Skeletal muscle cell (primary cell): ENCODE data around the gene ERFE.
A peak's percentile ranks its signal among the peaks of the same experiment; 100 is the strongest.

Experiments used
- DNase-seq: peaks from one replicate; pipeline ENCODE4 v3.0.0-alpha.2; 2010; ENCODE audit warnings: low read depth
- H3K4me3 ChIP-seq: 2 replicates; pipeline ENCODE4 v1.5.1; 2011; ENCODE audit warnings: low read depth, mild to moderate bottlenecking, control low read depth, low read length, moderate library complexity

ERFE gene

DNA sequence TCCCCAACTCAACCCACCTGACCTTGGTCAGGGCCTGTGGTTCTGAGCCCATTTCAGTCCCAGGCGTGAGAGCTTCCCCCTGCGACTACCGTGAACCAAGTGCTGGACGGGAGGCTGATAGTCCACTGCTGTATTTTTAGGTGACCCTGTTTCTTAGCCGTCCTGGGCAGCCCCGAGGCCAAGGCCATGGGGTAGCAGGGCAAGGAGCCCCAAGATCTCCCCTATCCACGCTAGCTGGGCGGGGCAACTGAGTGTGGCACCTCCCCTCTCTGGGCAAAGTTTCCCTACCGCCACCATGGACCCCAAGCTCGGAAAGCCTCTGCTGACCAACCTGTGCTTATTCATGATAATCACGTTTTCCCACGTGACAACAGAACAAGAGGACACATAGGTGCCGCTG is 20.9 kb upstream of the ERFE start:
- no peak overlapping the region for H3K4me3 ChIP-seq
- DNase-seq: no peak

DNA sequence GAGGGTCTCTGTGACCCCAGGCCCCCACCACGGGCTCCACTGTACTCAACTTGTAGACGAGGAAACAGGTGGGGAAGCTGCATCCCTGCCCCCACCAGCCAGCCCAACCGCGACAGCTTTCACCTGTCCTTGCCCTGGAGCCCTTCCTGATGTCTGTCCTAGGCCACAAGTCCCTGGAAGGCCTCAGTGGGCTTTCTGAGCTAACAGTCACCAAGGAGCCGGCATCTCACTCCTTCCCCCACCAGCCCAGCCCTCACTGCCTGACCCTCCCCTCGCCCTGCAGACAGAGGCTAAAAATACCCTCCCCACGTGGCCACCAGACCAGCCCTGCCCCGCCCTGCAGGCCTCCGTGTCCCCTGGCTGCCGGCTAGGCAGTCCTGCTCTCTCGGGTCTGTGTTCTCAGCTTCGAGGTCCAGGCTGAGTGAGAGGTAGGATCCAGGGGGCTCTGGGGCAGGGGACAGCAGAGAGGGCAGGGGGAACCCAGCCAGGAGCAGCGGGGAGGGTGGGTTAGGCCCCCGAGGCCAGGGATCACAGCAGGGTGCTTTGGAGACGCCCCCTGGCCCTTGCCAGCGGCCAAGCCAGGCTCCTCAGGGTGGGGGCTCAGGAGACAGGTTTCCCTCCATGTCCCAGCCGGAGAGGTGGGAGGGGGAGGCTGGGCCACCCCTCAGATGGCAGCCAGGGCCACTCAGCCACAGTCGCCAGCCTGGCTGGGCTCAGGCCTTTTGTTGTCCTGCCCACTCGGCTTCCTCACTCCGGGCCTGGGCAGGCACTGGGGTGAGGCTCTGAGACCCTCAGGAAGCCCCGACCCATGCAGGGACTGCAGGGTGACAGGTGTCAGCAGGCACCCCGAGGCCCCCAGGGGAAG is 20.2 kb upstream of the ERFE start, which contains the start of gene KLHL30:
Gene KLHL30, plus strand, starts transcription at position 338 of the 865 bp plus-strand sequence. CDS start 2,087 bp downstream, outside the sequence.
- no peak for DNase-seq
- H3K4me3 ChIP-seq: peak within 1 kb of the TSS; percentile 9

DNA sequence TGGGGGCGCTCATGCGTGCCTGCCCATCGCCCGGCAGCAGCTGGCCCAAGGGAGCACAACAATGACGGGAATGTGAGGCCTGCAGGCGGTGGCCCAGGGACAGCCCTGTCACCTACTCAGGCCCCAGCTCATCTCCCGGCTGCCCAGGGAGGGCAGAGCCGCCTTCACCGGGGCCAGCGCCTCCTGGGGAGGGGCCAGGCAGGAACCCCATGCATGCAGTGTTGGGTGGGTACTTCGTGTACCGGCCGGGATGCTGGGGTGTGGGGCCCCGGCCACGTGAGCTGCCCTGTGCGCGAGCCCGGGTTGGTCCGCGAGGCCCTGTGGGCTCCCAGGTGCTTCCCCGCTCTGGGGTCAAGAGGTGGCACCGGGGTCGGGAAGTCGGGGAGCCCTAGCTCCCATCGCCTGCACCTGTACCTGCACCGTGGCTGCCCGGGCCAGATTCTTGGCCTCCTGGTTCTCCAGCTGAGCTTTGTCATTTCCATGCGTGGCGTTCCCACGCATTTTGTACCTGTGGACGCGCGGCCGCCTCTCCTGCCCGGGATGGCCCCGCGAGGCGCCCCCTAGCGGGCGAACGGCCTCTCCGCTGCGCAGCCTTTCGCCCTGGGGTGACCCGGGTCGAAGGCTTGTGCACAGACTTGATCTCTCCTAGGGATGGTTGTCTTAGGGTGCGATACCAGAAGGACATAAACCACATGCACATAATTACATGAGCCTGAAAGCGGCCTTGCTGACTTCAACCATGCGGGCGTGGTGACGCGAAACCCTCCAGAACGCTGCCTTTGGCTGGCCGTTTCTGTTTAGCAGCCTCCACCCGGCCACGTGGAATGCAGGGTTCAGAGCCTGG is 19.4 kb upstream of the ERFE start:
- no peak for DNase-seq

DNA sequence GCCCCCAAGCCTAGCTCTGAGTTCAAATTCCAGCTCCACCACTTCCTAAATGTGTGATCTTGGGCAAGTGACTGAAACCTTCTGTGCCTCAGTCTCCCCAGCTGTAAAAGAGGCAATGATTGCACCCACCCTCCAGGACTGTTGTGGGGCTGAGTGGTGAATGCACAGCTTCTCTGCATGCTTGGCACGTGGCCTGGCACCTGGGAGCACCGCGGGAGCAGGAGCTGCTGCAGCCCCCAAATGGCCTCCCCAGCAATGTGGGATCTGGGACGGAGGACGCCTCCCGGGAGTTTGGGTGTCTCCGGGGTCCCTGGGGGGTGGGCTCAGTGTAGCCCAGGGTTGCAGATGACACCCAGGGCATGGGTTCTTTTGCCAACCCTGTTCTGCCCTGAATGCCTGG is 18.7 kb upstream of the ERFE start:
- no peak overlapping the region for H3K4me3 ChIP-seq

More for the DNA sequence above, 19.4 kb upstream of the ERFE start:
- H3K4me3 ChIP-seq: peak overlapping the region; percentile 9

DNA sequence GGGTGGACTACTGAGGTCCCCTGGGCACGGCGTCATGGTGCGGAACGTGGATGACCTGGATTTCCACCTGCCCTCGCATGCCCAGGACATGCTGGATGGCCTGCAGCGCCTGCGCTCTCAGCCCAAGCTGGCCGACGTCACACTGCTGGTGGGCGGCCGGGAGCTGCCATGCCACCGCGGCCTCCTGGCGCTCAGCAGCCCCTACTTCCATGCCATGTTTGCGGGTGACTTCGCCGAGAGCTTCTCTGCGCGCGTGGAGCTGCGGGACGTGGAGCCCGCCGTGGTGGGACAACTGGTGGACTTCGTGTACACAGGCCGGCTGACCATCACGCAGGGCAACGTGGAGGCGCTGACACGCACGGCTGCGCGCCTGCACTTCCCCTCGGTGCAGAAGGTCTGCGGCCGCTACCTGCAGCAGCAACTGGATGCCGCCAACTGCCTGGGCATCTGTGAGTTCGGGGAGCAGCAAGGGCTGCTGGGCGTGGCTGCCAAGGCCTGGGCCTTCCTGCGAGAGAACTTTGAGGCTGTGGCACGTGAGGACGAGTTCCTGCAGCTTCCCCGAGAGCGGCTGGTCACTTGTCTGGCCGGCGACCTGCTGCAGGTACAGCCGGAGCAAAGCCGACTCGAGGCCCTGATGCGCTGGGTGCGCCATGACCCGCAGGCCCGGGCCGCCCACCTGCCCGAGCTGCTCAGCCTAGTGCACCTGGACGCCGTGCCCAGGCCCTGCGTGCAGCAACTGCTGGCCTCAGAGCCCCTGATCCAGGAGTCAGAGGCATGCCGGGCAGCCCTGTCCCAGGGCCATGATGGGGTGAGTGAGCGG is 17.8 kb upstream of the ERFE start:
- DNase-seq: no peak
- no peak overlapping the region for H3K4me3 ChIP-seq

More for the DNA sequence above, 18.7 kb upstream of the ERFE start:
- DNase-seq: no peak

DNA sequence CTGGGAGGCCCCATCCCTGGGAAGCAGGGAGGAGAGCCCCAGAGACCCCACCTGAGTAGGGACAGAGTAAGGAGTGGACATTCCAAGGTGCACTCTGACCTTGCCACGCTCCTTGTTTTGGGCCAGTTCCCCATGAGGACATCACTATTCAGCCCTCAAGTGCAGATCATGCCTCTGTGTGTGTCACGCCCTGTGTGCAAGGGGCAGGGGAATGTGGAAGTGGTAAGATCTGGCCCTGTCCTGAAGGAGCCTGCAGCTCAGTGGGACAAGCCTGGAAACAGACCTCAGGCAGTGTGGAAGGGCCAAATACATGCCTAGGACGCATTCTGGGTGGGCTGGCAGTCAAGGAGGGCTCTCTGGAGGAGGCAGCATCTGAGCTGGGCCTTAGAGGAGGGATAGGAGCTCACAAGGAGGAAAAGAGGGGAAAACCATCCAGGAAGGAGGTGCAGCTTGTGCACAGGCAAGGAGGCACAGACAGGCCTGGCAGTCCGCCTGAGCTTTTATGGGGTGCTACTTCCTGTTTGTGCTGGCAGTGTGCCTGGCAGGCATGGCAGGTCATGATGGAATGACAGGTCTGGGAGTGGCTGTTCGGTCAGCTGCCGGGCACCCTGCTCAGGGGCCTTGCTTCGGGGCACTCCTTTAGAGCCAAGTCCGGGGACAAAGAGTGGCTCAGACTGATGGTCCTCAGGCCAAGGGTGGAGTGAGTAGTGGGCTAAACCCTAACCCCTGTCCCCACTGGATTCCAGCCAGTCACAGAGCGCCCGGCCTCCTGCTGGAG is 17.0 kb upstream of the ERFE start:
- DNase-seq: no peak
- no peak overlapping the region for H3K4me3 ChIP-seq

DNA sequence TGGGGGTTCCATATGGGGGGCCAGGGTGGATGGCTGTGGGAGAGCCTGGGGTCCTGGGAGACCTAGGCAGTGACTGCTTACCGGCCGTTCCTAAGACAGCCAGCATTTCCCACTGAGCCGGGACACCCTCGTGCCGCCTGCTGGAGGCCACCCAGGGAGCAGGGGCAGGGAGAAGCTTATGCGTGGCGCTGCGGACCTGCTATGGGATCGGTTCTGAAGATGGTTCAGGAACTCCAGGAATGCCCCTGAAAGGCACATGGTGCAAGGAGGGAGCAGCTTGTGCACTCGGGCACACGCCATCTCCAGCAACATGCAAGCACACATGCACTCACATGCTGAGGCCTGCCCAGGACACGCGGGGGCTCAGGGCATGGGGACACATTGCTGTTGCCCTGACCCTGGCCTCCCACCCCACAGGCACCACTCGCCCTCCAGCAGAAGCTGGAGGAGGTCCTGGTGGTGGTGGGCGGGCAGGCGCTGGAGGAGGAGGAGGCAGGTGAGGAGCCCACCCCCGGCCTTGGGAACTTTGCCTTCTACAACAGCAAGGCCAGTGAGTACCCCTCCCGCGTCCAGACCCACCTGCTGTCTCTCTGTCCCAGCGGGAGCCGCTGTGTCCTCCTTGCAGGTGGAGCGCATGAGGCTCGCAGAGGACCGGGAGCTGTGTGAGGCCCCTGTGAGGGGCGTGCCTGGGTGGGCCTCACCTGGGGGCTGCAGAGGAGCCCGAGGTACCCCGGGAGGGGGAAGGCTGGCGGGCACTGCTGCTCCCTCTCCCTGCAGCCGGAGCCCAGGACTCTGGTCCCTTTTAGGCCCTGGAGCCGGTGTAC is 16.2 kb upstream of the ERFE start:
- DNase-seq: no peak

DNA sequence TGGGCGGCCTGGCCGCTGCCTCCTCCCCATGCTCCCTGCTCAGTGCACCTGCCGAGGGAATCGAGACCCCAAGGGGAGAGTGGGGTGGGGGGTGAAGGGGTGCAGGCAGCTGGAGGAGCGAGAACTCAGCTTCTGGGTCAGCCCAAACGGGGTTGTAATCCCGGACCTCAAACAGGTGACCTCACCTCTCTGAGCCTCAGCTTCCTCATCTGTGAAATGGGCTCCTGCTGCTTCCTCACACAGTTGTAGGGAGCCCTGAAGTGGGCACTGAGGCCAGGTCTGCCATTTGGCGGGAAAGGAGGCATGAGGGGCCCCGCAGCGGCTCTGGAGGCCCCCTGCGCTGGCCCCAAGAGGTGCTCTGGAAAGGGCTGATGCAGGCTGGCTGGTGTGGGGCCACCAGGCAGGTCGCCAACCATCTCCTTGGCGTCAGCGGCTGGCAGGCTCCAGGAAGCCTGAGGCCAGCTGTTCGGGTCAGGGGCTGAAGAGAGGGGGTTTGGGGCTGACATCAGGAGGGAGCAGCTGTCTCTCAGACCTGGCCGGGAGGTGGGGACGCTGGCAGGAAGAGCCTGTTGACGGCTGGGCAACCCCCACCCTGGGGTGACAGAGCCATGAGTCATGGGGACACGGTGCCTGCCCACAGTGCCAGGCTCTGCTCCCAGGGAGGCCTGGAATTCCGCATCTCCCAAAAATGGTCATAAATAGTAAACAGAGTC is 15.4 kb upstream of the ERFE start:
- no peak overlapping the region for H3K4me3 ChIP-seq
- DNase-seq: no peak

More for the DNA sequence above, 16.2 kb upstream of the ERFE start:
- no peak overlapping the region for H3K4me3 ChIP-seq

DNA sequence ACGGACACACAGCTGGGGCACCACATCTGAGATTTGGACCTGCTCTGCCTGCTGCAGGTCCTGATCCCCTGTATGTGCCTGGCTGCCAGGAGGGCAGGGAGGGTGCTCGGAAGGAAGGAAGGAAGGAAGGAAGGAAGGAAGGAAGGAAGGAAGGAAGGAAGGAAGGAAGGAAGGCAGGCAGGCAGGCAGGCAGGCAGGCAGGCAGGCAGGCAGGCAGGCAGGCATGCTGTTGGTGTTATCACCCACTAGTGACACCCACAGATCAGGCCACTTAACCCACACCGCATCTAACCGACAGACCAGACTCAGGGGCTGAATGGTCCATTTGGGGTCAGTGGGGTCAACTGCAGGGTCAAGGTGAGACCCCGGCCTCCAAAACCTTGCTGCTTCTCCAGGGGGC is 14.5 kb upstream of the ERFE start:
- no peak overlapping the region for H3K4me3 ChIP-seq
- no peak for DNase-seq

DNA sequence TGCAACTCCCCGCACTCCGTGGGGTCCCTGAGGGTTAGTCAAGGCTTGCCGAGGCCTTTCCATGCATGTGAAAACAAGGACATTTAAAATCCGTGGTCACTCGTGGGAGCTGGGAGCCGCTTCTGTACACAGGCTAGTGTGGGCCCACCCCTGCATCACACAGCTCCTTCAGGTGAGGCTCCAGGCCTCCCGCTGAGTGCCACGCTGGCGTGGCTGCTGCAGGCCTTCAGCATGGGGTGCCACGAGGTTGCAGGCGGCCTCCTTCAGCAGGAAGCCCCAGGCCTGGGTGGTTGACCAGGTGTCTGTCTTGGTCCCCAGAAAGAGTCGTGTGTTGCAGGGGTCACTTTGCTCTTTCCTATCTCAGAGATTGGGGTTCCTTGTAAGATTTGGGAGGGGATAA is 13.7 kb upstream of the ERFE start:
- DNase-seq: no peak
- H3K4me3 ChIP-seq: no peak overlapping the region

DNA sequence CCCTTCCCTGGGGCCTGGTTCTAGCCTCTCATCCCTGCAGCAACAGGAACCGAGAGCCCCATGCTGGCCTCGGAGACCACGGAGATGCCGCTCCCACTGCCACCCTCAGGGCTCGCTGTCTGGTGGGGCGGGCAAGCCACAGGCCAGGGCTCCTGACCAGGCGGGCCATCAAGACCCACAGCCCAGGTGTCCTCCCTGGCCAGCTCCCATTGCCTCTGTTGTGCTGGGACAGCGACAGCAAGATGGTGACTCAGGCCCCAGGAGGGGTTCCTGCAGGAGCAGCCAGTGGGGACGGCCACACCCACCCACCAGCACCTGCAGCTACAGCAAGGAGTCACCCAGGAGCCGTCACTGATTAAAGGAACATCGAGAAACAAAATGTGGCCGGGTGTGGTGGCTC is 12.9 kb upstream of the ERFE start:
- no peak overlapping the region for H3K4me3 ChIP-seq
- no peak for DNase-seq

DNA sequence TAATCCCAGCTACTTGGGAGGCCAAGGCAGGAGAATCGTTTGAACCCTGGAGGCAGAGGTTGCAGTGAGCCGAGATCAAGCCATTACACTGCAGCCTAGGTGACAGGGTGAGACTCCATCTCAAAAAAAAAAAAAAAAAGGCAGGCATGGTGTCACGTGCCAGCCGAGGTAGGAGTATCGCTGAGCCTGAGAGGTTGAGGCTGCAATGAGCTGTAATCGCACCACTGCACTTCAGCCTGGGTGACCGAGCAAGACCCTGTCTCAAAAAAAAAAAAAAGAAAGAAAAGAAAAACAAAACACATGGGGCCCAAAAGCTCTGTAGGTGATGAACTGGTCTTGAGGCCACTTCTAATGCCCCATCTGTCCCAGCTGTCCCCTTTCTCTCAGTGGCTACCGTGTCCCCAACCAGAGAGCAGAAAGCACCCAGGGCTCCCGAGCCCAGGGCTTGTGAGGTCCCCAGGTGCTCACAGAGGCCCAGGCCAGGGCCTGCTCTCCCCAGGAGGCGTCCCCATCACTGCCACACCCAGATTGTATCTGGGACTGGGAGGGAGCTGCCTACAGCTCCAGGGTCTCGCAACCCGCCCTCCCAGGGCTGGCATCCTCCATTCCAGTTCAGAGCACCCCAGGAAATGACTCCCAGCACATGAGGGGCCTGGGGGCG is 11.8 kb upstream of the ERFE start:
- no peak overlapping the region for H3K4me3 ChIP-seq
- DNase-seq: no peak

DNA sequence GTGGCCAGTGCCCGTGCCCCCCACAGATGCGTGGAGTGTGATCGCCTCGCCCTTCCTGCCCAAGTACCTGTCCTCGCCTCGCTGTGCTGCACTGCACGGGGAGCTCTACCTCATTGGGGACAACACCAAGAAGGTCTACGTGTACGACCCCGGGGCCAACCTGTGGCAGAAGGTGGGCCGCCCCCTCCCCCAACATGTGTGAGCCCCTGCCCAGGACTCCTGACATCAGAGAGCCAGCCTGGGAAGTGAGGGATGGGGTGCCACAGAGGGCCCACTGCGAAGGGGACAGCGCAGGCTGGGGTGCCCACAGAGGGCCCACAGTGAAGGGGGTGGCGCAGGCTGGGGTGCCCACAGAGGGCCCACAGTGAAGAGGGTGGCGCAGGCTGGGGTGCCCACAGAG is 9.8 kb upstream of the ERFE start:
- DNase-seq: no peak
- no peak overlapping the region for H3K4me3 ChIP-seq

DNA sequence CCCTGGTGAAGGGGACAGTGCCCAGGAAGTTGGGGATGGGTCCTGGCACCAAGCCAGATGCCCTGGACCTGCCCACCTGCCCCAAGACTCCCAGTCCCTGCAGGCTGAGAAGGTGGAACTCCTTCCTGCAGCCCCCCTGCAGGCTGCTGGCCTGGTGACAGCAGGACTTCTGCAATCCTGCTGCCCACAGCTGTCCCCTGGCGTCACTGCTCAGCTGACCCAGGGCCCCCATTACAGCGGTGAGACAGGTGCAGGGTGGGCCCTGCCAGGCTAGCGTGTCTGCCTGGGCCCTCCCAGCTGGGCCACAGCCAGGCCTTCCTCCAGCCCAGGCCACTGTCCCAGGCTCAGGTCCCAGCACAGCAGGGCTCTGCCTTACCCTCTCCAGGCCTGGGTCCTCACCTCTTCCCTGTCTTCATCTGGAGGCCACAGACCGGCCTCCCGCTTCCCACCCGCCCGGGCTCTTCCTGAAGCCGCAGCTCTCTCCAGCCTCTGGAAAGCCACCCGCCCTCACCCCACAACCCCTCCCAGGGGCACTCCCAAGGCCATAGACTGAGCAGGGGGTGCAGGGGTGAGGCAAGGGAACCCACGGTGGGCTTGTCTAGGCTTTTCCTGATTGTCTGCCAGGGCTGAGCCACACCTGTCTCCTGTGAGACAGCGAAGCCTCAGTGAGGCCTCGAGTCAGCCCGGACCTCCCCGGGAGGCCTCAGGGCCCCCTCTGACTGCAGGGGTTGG is 8.8 kb upstream of the ERFE start:
- DNase-seq: no peak
- no peak overlapping the region for H3K4me3 ChIP-seq

DNA sequence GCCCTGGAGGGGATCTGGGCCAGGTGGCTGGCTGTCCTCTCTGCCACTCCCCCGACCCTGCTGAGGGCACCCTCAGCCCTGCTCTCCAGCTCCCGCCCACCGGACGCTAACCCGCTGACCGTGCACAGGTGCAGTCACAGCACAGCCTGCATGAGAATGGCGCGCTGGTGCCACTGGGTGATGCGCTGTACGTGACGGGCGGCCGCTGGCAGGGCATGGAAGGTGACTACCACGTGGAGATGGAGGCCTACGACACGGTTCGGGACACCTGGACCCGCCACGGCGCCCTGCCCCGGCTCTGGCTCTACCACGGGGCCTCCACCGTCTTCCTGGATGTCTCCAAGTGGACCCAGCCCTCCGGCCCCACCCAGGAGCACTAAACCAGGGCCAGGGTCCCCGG is 8.1 kb upstream of the ERFE start:
- no peak overlapping the region for H3K4me3 ChIP-seq
- DNase-seq: no peak

DNA sequence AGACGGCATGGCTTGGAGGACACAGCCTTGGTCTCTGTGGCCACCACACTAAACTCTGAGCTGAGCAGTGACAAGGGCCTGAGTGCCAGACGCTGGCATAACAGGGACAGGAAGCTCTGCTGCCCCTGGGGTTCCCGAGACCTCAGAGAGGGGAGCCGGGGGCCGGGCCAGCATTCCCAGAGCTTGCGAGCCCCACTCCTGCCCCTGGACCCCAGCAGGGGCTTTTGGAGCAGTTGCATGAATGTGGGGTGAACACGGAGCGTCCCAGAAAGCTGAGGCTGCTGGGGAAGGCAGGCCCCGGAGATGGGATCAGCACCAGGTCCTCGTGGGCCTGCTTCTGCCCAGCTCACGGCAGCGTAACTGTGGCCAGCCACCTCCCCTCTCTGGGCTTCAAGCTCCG is 7.6 kb upstream of the ERFE start:
- no peak overlapping the region for H3K4me3 ChIP-seq
- no peak for DNase-seq
